ENCODE results near the gene SLC22A23.

Gene SLC22A23

DNA sequence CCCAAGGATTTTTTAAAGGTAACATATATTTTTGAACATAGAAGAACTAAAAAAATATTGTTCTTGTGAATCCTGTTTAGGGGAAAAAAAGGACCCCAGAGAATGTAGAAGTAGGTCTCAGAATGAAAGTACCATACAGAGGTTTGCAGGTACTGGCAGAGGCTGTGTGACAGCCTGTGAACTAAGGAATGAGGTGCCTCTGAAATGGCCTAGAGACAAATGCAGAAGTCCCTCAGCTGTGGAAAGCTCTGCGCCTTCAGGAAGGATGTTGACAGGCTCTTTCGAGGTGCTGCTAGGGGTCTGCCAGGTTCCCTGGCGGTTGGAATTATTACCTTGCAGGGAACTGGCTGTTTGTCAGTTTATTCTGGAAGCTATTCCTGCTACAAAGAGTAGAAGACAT lies 220.8 kb downstream of the SLC22A23 start:
- no peak for DNase-seq (ENCODE audit: low spot score)
- Mint-ChIP-seq H3K27ac (no peak overlapping the region), H3K36me3 (ENCODE audit: low read depth) (no peaks in the 10 kb centered on the region)

DNA sequence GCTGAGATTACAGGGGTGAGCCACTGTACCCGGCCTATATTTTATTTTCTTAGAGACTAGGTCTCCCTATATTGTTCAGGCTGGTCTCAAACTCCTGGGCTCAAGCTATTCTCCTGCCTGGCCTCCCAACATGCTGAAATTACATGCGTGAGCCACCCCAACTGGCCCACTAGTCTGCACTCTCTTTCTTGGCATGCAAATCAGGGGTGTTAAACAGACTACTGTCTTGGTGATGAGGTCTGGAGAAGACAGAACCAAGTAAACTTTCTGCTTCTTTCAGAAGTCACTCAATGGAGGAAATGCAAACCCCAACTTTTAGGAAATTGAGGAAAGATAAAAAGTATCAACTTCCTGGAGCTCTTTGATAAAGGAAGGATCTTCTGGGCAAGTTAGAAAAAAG lies 221.4 kb downstream of the SLC22A23 start:
- Mint-ChIP-seq H3K4me1 (ENCODE audit: low read depth) (peaks cover 7% of the 10 kb centered on the region), H3K9me3 (no peaks in the 10 kb centered on the region), H3K27ac (no peak overlapping the region), H3K36me3 (ENCODE audit: low read depth) (no peaks in the 10 kb centered on the region), H3K27me3 (ENCODE audit: low read depth) (peaks cover 80% of the 10 kb centered on the region), H3K4me3 (no peak overlapping the region)
- DNase-seq (ENCODE audit: low spot score), result no peak

More for the DNA sequence above, 220.8 kb downstream of the SLC22A23 start:
- Mint-ChIP-seq H3K9me3 (no peaks in the 10 kb centered on the region), H3K4me1 (ENCODE audit: low read depth) (peaks cover 3% of the 10 kb centered on the region), H3K4me3 (no peak overlapping the region), H3K27me3 (ENCODE audit: low read depth) (peaks cover 75% of the 10 kb centered on the region)

DNA sequence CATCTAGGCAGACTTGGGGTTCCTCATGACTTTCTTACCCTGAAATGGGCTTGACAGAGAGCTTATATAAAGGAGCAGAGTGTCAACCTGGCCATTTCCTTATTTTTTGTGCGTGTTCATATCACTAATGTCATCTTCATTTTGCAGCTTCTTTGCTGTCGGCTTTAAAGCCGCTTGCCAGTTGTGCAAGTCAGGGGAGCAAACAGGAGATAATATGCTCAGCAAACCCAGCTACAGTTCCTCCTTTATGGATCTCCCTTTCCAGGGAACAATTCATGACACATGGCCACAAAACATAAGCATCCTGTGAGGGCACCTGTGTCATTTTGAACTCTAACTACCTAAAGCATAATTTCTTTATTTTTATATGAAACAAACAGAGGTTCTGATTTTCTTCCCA lies 222.9 kb downstream of the SLC22A23 start:
- peaks cover 87% of the 10 kb centered on the region for H3K27me3 Mint-ChIP-seq (ENCODE audit: low read depth)
- DNase-seq (ENCODE audit: low spot score), result no peak
- peaks cover 18% of the 10 kb centered on the region for H3K4me1 Mint-ChIP-seq (ENCODE audit: low read depth)
- no peaks in the 10 kb centered on the region for H3K36me3 Mint-ChIP-seq (ENCODE audit: low read depth)
- H3K4me3 Mint-ChIP-seq, result no peak overlapping the region
- no peaks in the 10 kb centered on the region for H3K9me3 Mint-ChIP-seq
- H3K27ac Mint-ChIP-seq, result no peak overlapping the region

- Mint-ChIP-seq H3K9me3 (no peaks in the 10 kb centered on the region), H3K27ac (no peak overlapping the region), H3K27me3 (ENCODE audit: low read depth) (peaks cover 88% of the 10 kb centered on the region), H3K4me1 (ENCODE audit: low read depth) (peaks cover 22% of the 10 kb centered on the region), H3K36me3 (ENCODE audit: low read depth) (no peaks in the 10 kb centered on the region), H3K4me3 (no peak overlapping the region)
- no peak for DNase-seq (ENCODE audit: low spot score)
Measured at GRCh38 chr6:3233321-3233720, 223.5 kb downstream of the SLC22A23 start.

DNA sequence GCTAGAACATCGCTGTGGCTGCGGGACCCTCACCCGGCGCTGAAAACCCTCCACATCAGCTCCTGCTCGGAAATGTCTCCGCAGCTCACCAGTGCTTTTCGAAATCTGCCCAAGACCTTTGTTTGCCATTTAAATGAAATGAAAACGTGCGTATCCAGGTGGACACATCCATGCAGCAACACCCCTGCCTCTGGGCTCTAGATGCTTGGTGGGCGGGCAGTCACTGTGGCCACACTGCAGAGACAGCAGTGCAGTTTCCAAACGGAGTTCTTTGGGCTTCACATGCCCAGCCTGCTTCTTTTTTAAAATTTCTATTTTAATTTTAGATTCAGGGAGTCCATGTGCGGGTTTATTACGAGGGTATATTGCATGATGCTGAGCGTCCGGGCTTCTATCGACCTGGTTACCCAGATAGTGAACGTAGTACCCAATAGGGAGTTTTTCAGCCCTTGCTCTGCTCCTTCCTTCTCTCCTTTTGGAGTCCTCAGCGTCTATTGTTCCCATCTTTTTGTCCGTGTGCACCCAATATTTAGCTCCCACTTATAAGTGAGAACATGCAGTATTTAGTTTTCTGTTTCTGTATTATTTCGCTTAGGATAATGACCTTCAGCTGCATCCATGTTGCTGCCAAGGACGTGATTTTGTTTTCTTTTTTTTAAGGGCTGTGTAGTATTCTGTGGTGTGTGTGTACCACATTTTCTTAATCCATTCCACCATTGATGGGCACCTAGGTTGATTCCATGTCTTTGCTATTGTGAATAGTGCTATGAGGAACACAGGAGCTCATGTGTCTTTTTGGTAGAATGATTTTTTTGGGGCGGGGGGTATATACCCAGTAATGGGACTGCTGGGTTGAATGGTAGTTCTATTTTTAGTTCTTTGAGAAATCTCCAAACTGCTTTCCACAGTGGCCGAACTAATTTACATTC lies 224.6 kb downstream of the SLC22A23 start:
- H3K9me3 Mint-ChIP-seq, result no peaks in the 10 kb centered on the region
- no peak overlapping the region for H3K27ac Mint-ChIP-seq
- H3K4me1 Mint-ChIP-seq (ENCODE audit: low read depth), result peaks cover 24% of the 10 kb centered on the region
- no peaks in the 10 kb centered on the region for H3K36me3 Mint-ChIP-seq (ENCODE audit: low read depth)
- no peak for DNase-seq (ENCODE audit: low spot score)
- peaks cover 87% of the 10 kb centered on the region for H3K27me3 Mint-ChIP-seq (ENCODE audit: low read depth)
- H3K4me3 Mint-ChIP-seq, result no peak overlapping the region

DNA sequence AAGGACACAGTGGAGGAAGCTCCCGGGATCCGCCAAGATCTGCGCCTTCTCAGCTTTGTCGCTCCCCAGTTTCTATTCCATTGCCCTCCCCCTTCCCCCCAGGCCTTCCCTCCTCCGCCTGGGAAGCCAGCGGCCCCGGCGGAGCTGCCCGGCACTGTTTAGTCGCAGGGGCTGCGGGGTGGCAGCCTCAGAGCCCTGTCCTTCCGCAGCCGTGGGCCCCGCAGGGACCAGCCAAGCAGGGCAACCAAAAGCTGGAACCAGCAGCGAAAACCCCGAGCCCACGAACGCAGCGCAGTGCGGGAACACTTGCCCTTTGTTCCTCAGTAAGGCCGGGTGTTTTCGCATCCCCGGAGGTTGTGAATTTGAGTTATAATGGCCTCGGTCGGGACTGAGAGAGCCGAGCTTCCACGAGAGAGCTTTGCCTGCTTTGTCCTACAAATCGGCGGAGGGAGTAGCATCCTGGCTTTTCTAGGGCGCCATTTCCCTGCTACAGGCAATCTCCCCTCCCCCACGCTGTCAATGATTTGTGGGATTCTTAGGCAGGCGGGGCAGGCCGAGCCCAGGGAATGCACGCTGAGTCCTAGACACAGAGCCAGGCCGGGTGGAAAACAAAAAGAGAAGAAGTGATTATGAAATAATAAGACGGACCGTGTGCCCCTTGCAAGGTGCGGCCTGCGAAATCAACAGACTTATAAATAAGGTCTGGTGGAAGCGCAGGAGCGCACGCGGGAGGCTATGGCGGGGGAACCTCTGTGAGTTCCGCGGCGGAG lies 225.4 kb downstream of the SLC22A23 start:
- DNase-seq (ENCODE audit: low spot score), result no peak
- H3K27me3 Mint-ChIP-seq (ENCODE audit: low read depth), result peaks cover 89% of the 10 kb centered on the region
- H3K4me3 Mint-ChIP-seq, result no peak overlapping the region
- peaks cover 29% of the 10 kb centered on the region for H3K4me1 Mint-ChIP-seq (ENCODE audit: low read depth)
- no peaks in the 10 kb centered on the region for H3K36me3 Mint-ChIP-seq (ENCODE audit: low read depth)
- no peak overlapping the region for H3K27ac Mint-ChIP-seq
- H3K9me3 Mint-ChIP-seq, result no peaks in the 10 kb centered on the region

DNA sequence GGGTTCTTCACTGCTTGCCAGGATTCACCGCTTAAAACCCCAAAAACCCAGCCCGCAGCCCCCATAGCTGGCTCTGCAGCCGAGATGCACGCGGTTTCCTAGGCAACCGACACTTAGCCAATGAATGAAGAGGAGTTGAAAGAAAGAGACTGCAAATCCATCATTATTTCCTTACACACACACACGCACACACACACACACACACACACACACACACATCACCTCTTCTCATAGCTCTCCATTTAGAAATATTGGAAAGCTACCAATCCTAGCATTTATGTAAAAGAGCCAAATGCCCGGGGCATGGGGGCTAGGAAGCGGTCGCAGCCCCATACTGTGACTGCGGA lies 226.0 kb downstream of the SLC22A23 start:
- Mint-ChIP-seq H3K27me3 (ENCODE audit: low read depth) (peaks cover 89% of the 10 kb centered on the region), H3K9me3 (no peaks in the 10 kb centered on the region), H3K4me3 (no peak overlapping the region), H3K36me3 (ENCODE audit: low read depth) (no peaks in the 10 kb centered on the region), H3K27ac (no peak overlapping the region), H3K4me1 (ENCODE audit: low read depth) (peaks cover 33% of the 10 kb centered on the region)
- no peak for DNase-seq (ENCODE audit: low spot score)

GRCh38 chr6:3230256-3230882 lies 226.5 kb downstream of the SLC22A23 start:
- DNase-seq (ENCODE audit: low spot score), result no peak
- H3K9me3 Mint-ChIP-seq, result no peaks in the 10 kb centered on the region
- H3K4me1 Mint-ChIP-seq (ENCODE audit: low read depth), result peaks cover 30% of the 10 kb centered on the region
- H3K4me3 Mint-ChIP-seq, result no peak overlapping the region
- H3K27me3 Mint-ChIP-seq (ENCODE audit: low read depth), result peaks cover 88% of the 10 kb centered on the region
- H3K36me3 Mint-ChIP-seq (ENCODE audit: low read depth), result no peaks in the 10 kb centered on the region
- no peak overlapping the region for H3K27ac Mint-ChIP-seq

GRCh38 chr6:3229566-3230178 lies 227.2 kb downstream of the SLC22A23 start:
- no peak overlapping the region for H3K27ac Mint-ChIP-seq
- peak; percentile 27 for DNase-seq (ENCODE audit: low spot score)
- H3K9me3 Mint-ChIP-seq, result no peaks in the 10 kb centered on the region
- H3K27me3 Mint-ChIP-seq (ENCODE audit: low read depth), result peaks cover 83% of the 10 kb centered on the region
- H3K4me1 Mint-ChIP-seq (ENCODE audit: low read depth), result peaks cover 30% of the 10 kb centered on the region
- peak overlapping the region; percentile 80 for H3K4me3 Mint-ChIP-seq
- no peaks in the 10 kb centered on the region for H3K36me3 Mint-ChIP-seq (ENCODE audit: low read depth)

DNA sequence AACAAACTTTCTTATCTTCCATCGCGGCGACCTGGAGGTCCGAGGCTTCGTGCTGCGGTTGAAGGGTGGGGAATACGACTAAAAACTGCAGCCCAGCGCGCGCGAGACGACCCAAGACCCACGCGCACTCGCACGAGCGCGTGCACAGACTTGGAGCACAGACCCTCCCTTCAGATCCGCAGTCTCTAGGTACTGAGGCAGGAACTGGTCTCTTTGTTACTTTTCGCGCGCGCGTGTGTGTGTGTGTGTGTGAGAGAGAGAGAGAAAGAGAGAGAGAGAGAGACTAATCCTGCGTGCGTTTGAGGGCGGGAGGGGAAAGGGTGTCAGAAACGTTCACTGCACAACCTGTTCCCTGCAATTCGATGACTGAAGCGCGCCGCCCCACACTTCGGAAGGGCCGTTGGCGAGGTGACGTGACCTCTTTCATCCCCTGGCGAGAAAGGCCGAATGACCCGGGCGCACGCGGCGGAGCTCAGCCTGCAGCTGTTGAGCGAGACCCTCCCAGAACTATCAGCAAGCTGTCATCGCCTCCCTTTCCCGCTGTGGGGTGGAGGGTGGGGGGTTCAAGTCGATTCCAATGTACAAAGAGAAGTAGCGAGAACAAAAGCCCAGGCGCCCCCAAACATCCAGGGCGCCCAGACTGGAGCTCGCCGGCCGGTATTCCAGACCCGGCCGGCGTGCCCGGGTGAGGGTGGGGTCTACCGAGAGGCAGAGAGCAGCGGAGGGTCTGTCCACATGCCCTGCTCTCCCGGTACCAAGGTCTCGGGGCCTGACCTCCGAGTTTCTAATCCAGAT lies 227.9 kb downstream of the SLC22A23 start:
- H3K4me1 Mint-ChIP-seq (ENCODE audit: low read depth), result peaks cover 30% of the 10 kb centered on the region
- no peak for DNase-seq (ENCODE audit: low spot score)
- H3K9me3 Mint-ChIP-seq, result no peaks in the 10 kb centered on the region
- peak overlapping the region; percentile 80 for H3K4me3 Mint-ChIP-seq
- no peaks in the 10 kb centered on the region for H3K36me3 Mint-ChIP-seq (ENCODE audit: low read depth)
- peaks cover 82% of the 10 kb centered on the region for H3K27me3 Mint-ChIP-seq (ENCODE audit: low read depth)
- peak overlapping the region; percentile 24 for H3K27ac Mint-ChIP-seq

- Mint-ChIP-seq H3K27ac (no peak overlapping the region), H3K36me3 (ENCODE audit: low read depth) (no peaks in the 10 kb centered on the region), H3K4me1 (ENCODE audit: low read depth) (peaks cover 30% of the 10 kb centered on the region), H3K9me3 (no peaks in the 10 kb centered on the region), H3K27me3 (ENCODE audit: low read depth) (peaks cover 83% of the 10 kb centered on the region), H3K4me3 (peak overlapping the region; percentile 80)
- DNase-seq (ENCODE audit: low spot score), result no peak
Measured at GRCh38 chr6:3228046-3228671, 228.7 kb downstream of the SLC22A23 start.

DNA sequence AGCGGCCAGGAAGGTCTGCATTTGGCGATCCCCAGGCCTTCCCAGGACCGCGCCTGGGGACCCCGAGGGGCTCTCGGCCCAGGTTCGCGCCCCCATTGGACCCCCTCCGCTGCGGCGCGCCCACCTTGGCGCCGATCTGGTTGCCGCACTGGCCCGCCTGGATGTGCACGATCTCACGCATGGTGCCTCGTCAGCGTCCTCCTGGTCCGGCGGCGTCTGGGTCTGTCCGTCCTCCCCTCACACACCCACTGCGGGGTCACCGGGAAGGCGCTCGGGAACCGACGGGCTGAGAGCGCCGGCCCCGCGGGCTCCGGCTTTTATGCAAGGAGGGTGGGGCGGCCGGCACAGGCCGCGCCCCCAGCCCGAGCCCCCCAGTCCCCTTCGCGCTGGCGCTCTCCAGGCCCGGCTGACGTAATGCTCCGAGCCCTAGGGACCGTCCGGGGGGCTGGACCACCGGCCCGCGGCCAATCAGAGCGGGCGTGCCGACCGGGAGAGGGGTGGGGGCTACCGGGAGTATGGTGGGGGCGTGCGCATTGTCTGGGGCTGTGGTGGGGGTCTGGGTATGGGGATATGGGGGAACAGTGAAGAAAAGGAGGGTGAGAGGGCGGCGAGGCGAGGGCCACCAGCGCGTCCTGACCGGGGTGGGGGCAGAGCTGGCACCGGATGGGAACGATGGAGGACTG lies 229.3 kb downstream of the SLC22A23 start, which contains the start of gene TUBB2B:
Gene TUBB2B, minus strand, starts transcription at position 291 of the 683 bp plus-strand sequence. Its CDS starts 110 bp downstream, at position 181.
- no peaks in the 10 kb centered on the region for H3K36me3 Mint-ChIP-seq (ENCODE audit: low read depth)
- DNase-seq (ENCODE audit: low spot score), result no peak
- peaks cover 76% of the 10 kb centered on the region for H3K27me3 Mint-ChIP-seq (ENCODE audit: low read depth)
- peaks cover 30% of the 10 kb centered on the region for H3K4me1 Mint-ChIP-seq (ENCODE audit: low read depth)
- no peak within 1 kb of the TSS for H3K27ac Mint-ChIP-seq
- H3K9me3 Mint-ChIP-seq, result no peaks in the 10 kb centered on the region
- H3K4me3 Mint-ChIP-seq, result peak within 1 kb of the TSS; percentile 84

Measured in T-helper 2 cell treated with Interferon-gamma antibody and Interleukin-4, amounts not matched to agents 5 μg/mL and 100 μg/mL, for 36 hours (primary cell).